GM21786 (cell line): ENCODE data around the gene GNAS-AS1.

Experiments used
- ATAC-seq: cut with Tn5 transposase; IDR thresholded peaks from one replicate; pipeline ENCODE4 v1.9.1; 2021; ENCODE audit not compliant: unreplicated experiment

GNAS-AS1 gene

DNA sequence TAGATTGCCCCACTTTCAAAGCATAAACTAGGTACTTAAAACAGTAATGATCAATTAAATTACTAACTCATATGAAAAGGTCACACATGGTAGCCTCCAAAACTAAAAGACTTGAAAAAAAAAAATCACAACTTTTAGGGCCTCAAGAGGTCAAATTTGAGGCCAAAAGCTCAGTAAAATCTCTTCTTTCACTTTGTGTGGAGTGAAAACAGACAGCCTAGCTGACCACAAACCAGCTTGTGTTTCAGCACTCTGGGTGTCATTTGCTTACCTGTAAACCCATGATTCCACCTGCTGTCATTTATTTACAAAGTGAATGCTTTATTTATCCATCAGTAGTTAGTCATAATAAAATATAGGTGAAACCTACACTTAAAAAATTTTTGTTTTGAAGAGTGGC is 35.8 kb upstream of the GNAS-AS1 start:
- no peak for ATAC-seq

DNA sequence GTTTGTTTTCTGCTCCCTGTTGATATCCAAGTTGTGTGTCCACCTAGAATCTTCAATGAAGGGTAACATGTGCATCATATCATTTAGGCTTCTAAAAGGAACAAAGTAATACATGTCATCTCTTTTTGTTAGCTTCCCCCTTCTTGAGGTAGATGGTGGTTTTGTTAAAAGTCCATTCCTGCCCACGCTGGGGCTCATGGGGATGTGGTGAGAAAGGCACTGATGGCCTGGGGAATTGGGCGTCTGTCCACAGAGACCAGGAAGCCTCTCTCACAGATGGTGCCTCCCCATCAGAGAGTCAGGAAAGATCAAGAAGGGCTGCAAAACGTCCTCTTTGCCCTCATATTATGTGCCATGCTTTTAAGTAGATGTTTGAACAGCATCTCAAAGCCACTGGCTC is 34.3 kb upstream of the GNAS-AS1 start:
- no peak for ATAC-seq

DNA sequence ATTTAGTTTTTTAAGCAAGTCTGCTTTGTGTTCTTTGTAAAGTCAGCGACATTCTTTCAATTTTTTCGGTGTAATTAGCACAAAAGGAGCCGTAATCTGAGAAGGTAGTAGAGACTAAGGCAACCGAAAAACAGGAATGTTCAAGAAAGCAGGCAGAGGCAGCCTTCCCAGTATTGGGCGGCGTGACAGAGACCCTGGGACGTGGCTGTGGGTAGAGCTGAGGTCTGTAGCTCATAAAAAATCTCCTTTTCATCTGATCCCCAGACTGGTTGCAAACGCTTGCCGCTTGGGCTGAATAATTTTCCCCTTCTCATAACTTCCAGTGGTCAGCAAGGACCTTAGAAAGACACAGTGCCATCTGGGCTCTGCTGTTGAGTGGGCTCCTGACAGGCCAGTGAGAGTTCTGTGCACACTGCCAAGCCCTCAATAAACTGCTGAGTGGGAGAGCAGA is 32.6 kb upstream of the GNAS-AS1 start:
- ATAC-seq, result no peak

DNA sequence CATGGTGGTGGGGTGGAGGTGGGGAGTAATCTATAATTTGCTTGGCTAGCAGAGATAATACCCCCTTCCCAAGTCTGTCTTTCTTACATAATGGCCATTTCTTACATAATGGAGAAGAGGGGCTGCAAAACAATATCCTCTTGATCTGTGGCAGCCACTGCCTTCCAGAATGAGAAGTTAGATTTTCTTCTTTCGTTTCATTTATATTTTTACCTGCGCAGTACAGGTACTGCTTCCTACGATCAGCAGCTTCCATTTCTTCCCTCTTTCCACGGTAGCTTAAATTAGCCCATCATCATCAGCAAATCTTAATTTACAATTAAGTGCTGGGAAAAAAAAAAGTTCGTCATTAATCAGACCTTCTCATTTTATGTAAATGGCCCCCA is 32.0 kb upstream of the GNAS-AS1 start:
- no peak for ATAC-seq

DNA sequence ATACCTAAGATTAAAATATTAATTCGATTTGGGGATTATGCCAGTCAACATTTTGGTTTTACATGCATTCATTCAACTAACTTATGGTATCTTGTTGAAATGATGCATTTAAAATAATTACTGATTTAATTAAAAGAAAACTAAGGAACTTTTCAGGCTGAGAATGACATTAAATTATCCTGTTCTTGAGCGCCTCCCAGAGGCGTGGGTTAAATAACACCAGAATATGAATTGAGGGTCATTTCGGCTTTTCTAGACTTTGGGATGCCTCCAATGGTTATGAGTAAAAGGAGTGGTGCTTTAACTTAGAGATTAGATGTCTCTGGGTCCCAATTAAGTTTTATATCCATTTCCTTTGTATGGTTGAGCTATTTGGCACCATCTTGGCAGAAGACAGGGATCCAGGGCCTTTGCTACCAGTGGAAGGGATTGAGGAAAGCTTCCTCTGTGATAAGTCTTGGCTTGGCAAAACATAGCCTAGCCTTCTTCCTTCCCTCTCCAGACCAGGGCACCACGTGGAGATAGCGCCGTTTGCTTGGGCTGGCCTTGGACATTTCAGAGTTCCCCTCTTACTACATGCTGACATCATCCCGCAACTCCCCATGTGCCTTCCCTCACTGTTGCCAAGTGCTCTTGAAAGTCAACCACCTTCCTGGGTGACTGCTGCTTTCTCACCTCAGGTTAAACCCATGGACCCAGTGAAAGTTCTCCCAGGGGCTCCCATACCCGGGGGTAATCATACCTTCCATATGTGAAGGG is 30.5 kb upstream of the GNAS-AS1 start:
- no peak for ATAC-seq

DNA sequence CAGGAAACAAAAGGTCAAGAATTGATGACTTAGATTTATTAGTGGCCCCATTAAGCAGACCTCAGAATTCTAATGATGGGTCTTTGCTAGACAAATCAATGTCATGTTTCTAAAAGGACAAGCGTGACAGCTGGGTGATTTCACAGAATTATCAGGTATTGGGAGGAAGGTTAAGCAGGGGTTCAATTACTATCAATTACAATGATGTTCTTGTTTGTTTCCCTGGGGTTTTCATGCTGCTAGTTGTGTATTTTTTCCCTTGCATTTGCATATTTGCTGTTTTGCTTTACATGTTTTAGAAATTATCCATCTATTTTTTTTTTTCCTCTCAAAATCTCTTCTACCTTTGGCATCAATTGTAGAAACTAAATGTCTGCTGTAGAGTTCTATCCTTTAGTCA is 29.7 kb upstream of the GNAS-AS1 start:
- no peak for ATAC-seq

DNA sequence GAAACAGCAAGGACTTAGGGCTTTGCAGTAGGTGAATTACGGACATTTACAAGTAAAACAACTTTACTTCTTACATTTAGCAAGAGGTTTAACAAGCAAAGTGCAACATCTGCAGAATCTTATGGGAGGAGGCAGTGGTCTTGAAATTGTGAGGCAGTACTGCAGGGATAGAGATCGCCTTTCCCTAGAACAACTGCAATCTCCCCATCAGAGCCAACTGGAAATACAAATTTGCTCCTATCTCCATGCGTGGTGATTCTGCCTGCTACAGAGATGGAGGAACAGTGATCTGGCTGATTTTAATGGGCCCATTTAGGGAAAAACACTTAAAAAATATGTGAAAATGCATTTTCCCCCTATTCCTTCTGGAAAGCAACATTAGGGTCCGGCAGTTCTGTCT is 27.7 kb upstream of the GNAS-AS1 start:
- no peak for ATAC-seq

DNA sequence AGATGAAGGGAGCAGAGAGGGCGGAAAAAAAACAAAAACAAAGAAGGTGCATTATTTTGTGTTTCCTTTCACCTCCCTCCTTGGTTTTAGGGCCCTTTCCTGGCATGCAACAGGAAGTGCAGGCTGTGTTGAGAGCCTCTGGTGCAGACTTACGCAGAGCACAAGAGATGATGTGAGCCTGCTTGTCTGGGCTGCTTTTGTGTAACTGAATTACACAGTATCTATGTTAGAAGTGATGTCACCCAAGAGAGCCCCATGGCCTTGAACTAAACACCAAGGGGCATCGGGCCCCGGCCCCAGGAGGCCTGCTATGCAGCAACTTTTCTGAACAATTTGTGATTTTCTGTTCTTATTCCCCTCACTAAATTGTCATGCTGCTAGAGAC is 27.3 kb upstream of the GNAS-AS1 start:
- ATAC-seq, result no peak

DNA sequence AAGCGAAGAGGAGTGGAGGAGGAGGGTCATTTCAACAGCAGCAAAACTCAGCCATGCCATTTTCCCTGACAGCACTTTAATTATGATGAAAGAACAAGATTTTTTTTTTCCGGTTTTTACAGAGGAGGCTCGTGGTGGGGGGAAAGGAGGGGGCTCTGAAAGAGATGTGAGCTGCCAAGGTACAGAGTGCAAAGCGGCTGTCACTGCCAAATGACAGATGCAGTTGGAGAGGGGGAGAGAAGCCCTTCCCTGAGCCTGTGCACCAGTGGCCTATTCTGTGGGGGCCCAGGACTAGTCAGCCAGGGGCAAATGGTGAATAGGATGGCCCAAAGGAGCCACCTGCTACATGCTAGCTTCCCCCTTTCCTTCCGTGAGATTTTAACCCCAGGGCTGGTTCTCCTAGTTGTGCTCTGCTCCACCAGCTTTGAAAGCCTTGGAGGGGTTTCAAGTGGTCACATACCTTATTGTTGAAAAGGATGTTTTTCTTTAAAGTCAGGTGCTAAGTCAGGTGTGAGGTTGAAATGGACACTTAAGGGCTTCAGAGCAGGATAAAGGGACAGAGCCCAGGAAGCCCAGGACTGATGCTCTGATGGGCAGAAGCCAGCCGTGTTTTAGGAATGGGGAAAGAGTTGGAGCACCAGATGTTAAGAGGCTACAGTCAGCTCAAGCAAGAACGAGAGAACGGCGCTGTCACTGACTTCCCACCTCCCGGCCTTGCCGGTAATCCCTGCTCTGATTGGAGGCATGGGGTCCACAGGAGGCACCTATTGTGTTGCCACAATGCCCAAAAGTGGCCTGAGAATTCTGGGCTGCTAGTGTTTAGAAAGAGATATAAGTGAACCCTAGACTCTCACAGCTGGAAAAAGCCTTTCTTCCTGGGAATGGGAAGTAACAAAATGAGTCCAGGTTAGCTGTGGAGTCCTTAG is 26.6 kb upstream of the GNAS-AS1 start:
- ATAC-seq, result no peak

DNA sequence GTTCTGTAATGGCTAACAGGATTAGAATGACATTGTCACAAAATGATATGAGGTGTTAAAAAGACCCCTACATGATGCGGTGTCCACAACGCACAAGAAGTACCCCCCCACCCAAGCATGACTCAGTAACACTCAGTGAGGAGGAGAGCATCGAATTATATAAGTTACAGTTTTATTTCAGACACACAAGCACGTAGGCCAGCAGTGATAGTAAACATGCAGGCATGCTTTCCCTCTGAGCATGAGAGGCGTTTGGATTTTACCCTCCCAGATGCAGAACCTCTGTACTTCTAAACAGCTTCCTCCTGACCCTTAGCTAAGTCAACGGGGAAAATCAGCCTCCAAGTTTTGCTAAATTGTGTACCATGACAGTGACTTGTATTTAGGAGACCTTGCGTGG is 25.7 kb upstream of the GNAS-AS1 start:
- ATAC-seq, result no peak

DNA sequence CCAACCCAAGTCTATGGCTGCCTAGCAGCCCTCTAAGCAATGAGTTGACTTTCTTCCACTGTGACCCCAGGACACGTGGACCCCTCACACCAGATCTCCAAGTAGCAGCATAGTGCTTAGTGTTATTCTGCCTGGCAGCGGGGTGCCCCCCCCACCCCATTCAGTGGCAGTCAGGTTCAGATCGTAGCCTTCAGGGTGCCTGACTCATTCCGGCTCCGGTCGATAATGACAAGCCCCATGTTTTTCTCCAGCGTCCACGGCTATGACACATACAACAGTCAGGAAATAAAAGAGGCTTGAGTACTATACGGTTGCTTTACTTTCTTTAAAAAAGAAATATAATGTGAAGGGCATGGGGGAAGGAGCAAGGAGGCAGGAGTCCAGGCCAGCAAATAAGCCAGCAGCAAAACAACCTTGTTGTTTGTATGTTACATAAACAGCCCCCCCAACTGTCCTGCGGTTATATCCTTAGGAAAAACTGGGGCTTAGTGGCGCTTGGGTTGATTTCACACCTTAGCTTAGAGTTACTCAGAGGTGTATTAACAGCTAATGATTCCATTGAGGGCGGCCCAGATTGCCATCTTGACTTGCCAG is 24.9 kb upstream of the GNAS-AS1 start:
- ATAC-seq, result no peak

DNA sequence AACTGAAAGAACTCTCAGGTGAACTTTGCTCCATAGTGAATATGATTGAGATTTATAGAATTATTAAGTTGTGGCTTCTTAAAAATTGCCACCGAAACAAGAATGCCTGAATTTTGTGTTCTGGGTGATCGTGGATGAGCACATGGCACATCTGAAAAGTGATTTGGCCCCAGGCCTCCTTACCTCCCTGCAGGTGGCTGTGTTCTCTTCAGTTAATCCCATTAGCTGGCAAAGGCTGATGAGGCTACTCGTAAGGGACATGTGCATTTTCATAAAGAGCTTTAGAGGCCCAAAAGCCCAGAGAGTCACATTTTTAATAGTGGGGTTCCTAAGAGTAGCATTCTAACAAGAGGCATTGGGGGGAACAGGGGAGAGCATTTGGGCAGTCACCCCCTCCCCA is 24.4 kb upstream of the GNAS-AS1 start:
- no peak for ATAC-seq

DNA sequence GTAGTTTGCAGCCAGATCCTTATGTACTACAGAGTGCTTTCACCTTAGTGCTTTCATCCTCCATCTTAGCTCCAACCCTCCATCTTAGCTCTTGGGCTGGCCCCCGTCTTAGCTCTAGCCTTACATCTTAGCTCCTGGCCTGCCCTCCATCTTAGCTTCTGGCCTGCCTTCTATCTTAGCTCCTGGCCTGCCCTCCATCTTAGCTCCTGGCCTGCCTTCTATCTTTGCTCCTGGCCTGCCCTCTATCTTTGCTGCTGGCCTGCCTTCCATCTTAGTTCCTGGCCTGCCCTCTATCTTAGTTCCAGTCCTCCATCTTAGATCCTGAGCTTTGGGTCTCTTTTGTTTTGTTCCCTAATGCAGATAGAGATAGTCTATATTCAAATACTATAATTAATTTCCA is 23.8 kb upstream of the GNAS-AS1 start:
- no peak for ATAC-seq

DNA sequence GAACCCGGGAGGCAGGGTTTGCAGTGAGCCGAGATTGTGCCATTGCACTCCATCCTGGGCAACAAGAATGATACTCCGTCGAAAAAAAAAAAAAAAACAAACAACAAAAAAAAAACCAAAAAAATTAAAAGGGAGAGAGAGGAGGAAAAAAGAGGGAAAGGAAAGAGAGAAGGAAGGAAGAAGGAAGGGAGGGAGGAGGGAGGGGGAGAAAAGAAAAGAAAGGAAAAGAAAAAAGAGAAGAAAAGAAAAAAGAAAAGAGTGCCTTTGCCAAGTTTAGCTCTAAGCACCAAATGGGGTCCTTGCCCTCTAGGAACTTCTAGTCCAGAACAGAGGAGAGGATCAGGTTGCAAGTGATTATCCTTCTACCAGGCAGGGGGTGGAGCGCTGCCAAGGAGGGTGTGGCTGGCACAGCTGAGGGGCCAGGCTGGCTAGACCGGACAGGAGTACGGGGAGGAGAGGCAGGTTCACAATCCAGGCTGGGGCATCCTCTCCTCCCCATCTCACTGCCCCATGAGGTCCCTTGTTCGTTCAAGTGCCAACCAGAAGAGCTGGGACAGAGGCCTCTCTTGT is 20.9 kb upstream of the GNAS-AS1 start:
- ATAC-seq, result no peak

DNA sequence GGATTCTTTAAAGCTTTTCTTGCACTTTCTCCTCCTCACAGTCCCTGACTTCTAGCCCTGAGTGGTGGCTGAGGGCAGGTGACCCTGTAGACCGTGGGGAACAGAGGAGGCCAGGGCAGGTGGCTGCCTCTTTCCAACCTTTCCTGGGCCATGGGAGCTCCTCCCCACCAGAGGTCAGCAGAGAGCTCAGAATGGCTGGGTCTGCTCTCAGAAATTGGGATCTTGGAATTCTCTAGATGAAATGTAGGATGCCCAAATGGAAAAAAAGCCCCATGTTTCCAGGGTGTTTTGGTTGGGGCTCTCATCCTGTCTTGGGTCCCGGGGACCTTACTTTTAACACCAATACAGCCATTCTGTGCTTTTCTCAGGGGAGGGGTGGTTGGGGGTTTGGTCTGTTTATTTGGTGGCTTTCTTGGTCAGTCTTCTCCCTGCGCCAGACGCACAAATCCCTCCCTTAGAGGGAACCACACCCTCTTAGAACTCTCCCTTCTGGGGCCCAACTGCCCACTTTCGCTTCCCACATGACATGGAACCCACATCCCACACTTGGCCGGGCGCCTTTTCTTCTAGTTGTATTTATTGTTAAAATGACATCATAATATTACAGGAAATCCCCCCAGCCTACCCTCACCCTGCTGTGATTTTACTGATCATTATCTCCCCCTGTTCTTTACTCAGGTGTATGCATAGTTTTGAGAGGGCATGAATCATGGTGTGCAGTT is 19.8 kb upstream of the GNAS-AS1 start:
- ATAC-seq, result no peak

DNA sequence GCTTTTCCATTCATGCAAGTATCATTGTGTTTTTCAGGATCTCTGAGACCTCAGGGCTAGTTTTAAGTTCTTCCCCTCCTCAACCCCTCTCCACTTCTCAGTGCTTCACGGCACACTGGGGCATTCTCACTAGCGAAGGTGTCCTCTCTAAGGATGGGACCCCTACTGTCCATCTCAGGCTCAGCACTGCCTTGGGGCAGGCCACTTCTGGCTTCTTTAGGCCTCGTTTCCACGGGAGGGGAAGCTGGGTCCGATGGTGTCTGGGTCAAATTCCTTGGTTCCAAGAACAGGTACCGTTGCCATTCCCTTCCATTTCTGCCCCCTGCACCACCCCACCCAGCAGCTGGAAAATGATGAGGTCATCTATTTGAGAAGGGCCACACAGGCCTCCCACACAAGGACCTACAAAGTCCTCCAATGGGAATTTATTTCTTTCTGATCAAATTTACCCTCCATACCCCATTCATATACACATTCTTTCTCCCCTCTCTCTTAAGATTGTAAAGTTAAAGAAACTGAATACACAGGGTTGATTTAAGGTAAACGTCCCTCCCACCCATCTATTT is 19.0 kb upstream of the GNAS-AS1 start:
- ATAC-seq, result no peak

DNA sequence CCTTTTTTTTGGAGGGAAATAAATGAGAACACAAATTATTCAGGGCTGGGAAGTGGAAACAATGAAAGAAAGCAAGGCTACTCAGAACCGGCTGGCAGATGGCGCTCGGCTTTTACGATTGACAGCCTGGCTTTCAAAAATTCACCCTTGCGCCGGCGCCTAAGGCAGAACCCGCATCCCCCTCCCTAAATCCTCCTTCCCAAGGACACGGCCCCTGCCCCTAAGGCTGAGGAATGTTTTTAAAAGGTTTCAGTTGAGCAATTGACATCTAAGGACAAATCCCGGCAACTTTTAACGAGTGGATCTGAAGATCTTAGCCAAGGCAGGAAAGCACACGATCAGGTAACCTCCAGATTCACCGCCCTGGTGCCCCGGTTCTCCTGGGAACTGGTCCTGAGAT is 18.1 kb upstream of the GNAS-AS1 start:
- ATAC-seq, result no peak

DNA sequence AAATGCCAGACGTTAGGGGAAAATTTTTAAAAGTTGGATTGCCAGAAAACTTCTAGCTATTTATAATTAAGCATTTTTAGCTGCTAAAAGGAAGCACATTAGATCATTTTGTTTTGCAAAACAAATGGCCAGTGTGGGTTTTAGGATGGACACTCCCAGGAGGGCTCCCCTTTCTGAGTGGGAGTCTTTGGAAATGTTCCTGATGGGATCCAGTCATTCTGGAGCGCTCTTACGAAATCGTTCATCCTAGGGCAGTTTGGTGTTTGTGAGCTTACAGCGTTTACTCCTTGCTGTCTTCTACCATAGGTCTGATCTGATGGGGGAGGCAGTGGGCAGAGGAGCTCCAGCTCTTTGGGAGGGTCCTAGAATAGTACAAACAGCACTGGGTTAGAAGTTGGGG is 16.5 kb upstream of the GNAS-AS1 start:
- no peak for ATAC-seq

DNA sequence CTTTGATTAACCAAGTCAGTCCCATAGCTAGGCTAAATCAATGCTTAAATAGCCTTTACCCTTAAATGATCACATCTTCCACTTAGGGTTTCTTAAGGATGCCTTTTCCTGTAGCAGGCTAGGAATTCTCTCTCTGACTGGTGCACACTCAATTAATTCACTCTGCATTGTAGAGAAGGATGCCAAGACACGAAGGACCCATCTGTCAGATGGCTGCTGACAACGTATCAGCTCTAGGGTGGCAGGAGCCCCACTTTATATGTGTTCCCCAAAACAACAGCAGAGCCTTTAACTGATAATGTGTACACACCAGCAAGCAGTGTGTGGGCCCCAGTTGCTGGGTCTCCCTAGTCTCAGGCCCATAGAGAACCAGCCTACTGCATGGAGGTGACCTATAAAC is 15.1 kb upstream of the GNAS-AS1 start:
- ATAC-seq, result no peak

DNA sequence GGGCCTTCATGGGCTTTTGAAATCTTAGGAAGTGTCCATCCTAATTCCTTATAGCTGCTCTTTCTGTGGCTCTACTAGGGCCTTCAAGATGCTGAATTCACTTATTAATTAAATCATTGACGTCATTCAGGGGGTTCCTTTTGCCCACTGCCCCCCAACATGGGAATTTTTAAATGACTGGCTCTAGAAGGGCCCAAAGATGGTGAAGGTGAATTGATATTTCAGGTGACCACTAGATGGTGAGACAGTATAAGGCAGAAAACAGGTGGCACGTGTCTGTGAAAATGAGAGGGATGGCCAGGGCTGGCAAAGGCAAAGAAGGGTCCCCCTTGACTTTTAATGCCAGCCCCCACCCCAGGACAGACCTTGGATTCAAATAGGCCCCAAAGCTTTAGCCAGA is 13.6 kb upstream of the GNAS-AS1 start:
- ATAC-seq, result no peak
